GM03348 (cell line): ENCODE measurements around the gene TRIM67.

Experiments used
- DNase-seq: peaks from one replicate; pipeline ENCODE4 v3.0.0; 2012; ENCODE audit warnings: low spot score

TRIM67 gene

DNA sequence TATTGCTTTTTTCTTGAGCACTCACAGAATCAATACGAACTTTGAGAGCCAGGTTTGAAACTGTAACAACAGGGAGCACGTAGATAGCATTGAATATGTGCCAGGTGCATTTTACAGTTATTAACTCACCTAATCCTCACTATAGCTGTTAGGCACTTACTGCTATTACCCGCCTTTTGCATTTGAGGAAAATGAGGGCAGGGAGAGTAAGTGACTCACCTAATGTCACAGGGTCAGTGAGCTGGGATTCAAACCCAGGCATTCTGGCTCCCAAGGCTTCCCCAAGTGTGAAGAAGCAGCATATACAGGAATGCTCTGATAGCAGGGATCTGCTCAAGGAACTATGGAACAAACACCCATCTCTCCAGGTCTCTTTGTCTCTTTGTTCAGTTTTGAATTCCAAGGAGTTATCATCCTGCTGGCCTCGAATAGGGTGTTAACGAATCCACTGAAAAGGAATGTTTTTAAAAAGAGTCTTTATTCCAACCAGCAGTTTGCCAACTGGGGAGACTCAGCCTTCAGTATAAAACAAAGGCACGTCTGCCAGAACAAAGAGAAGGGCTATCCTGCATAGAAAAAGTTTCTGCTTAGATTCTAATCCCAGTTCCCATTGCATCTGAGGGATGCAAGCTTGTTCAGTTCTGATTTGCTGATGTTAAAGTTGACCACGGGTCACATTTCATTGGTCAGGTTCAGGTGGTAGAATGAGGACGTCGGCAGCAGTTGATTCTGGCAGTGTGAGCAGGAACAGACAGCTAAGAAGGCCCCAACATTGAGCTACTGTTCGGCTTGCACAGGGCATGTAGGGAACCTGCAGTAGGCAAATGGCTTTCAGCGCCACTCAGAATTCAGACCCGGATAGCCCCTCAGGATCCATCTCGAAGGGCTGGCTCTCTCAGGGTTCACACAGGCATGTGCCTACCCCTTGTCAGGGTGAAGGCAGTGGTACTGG, 22.1 kb downstream of the TRIM67 start:
- no peak for DNase-seq

DNA sequence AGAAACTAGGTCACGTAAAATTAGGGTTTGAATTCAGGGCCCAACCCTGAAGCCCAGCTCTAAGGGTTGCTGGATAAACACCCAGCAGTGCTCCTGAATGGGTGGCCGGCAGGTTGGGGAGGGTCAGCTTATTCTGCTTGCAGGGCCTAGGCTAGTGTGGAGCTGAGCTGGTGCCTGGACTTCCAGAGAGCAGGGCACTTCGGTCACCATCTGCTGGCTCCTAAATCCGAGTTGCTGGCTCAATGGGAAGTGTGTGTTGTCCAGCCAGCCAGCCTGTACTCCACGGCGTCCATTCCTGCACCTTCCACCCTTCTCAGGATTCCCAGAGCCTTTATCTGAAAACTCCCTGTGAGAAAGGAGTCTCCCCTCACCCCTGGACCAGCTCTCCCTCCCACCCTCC, 23.0 kb downstream of the TRIM67 start:
- DNase-seq, result no peak

DNA sequence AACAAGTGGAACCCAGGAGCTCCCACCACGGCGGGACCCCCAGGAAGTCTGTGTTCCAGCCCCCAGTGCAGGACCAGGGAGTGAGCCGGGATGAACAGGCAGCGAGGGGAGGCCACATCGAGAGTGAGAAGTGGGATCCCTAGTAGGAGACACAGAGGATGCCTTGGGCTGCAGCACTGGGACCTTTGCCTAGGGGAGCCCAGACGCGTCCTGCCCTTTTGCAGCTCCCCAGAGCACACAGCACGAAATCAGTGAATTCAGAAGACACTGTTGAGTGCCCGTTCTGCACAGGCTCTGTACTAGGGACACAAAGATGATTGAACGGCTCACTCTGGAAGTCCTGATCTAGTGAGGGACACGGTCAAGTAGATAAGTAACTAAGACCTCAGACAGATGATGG, 23.5 kb downstream of the TRIM67 start:
- DNase-seq, result no peak

DNA sequence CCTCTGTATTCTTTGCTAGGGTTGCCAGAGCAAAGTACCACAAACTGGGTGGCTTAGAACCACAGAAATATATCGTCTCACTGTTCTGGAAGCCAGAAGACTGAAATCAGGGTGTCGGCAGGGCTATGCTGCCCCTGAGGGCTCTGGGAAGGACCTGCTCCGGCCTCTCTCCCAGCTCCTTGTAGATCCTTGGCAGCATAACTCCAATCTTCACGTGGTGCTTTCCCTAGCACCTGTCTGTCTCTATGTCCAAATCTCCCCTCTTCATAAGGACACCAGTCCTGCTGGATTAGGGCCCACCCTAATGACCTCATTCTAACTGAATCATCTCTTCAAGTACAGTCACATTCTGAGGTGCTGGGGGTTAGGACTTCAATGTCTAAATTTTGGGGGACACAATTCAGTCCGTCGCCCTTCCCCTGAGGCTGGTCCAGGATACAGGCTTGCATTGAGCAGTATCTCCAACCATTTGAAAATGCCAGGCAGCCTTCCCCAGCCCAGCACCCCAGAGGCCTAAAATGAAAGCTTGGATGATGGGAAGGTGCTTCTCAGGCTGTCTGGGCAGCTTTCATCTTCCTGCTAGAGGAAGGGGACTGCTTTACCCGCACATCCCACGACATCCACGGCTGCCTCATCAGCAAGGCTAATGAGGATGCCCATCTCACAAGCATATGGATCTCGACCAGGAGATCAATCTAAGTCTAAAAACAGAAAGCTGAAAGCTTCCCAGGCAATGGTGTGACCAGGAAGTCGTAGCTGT, 24.7 kb downstream of the TRIM67 start:
- DNase-seq, result no peak

DNA sequence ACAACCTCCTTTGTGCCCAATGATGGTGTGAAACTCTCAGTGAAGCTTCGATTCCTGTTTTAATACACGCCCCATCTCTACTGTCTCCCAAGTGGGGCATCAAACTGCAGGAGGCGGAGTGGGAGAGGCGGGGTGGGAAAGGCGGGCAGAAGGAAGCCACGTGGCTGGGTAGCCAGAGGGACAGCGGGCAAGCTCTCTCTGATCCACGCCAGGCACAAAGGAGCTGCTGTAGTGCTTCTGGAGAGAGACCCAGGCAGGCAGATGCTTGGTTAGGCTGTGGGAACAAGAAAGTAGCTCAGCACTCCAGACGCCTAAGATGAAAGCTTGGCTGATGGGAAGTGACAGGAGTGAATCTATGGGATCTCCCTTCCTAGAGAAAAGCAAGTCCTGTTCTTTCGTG, 25.7 kb downstream of the TRIM67 start:
- no peak for DNase-seq

DNA sequence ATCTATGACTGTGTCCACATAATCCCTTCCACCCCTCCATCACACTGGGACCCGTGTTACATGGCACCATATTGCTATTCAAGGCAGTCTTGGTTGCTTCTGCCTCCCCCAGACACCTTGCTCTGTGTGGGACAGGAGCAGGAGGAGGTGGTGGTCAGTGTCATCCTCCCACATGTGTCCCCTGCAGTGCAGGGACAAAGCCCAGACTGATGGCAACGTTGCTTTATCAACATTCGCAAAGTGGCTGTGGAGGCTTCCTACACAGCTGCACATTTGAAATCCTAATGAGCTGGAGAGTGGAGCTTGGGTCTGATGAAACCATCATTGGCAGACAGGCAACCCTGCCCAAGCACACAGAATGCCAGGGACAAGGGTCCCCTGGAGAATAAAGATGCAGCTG, 26.2 kb downstream of the TRIM67 start:
- no peak for DNase-seq

DNA sequence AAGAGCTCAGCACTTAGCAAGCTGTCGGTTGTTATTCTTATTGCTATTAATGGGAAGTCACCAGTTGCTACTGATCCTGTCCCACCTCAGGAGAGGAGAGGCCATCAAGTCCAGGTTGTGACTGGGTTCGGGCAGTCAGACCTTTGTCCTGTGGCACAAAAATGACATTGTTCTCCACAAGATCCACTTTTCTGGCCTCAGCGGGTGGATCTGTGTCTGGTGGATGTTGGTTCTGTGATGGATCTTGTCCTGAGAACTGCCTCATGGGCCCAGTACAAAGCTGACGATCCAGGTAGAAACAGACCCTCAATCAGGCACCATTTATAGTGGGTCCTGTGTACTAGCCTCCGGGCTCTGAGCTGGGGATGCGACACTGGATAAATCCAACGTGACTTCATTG, 26.9 kb downstream of the TRIM67 start:
- no peak for DNase-seq

DNA sequence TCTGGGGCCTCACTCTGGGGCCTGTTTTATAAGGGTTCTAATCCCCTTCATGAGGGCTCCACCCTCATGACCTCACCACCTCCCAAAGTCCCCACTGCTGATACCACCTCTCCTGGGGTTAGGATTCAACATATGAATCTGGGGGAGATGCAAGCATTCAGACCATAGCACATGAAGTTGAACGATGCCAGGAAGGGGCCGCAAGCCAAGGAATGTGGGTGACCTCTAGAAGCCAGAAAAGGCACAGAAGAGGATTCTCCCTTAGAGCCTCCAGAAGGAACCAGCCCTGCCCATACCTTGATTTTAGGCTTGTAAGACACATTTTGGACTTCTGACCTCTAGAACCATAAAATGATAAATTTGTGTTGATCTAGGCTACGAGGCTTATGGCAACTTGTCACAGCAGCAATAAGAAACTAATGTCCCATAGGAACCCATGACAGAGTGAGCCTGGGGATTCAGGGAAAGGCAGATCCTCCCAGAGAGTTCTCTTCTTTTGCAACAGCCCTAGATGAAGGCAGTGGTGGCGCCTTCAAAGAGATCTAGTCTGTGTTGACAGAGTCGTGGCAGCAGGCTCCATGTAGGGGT, 27.9 kb downstream of the TRIM67 start:
- DNase-seq, result no peak

DNA sequence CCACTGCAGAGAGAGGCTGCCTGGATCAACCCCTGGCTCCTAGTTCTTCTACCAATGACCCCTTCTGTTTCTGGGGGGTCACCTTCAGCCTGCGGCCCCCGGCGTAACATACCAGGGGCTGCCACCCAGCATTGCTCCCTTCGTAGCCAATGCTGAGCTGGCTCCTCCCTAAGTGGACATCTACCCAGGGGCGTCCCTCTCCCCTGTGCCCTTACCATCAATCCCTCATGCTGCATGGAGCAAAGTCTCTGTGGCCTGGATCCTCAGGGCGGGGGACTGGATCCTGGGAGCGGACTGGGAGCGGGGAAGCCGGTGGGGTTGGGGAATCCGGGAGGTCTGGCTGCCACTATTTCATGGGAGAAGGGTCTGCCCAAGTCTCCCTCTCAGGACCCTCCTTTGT, 28.6 kb downstream of the TRIM67 start:
- no peak for DNase-seq

DNA sequence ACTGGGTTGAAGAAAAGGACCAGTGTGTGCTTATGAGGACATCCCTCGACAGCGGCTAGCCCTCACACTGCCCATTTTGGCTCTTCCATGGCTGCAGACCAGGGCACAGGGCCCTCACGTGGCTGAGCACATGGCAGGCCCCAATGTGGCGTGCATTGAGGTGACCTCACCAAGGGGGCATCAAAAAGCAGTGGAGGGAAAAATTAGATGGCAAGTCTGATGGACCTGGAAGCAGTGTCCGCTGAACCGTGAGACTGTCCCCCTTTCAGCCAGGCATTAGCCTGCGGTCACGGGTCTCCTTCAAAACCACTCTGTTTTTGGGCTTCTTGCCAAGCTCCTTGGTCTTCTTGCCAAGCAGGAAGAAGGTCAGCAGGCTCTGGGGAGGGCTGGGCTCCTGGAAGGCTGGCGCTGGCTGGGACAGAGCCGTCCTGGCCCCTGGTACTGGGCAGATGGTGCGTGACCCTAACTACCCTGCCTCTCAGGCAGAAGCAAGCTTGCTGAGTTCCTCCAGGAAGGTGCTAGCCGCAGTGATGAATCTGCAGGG, 30.8 kb downstream of the TRIM67 start:
- DNase-seq, result no peak

DNA sequence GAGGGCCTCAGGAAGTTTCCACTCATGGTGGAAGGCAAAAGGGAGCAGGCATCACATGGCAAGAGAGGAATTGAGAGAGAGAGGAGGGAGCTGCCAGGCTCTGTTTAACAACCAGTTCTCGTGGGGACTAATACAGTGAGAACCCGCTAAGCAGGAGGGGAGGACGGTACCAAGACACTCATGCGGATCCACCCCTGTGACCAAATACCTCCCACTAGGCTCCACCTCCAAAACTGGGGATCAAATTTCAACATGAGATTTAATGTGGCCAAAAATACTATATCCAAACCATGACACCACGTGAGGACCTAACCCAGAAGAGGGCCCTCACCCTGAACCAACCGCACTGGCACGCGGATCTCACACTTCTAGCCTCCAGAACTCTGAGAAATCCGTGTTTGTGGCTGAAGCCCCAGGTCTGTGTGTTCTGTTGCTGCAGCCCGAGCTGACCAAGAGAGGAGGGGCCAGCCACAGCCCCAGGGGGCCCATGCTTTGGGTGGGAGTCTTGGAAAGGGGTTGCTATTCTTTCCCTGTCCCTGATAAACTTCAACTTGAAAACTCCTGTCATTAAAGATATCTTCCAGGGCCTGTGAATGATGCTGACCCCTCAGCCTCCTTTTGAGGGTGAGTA, 32.0 kb downstream of the TRIM67 start:
- DNase-seq, result no peak

DNA sequence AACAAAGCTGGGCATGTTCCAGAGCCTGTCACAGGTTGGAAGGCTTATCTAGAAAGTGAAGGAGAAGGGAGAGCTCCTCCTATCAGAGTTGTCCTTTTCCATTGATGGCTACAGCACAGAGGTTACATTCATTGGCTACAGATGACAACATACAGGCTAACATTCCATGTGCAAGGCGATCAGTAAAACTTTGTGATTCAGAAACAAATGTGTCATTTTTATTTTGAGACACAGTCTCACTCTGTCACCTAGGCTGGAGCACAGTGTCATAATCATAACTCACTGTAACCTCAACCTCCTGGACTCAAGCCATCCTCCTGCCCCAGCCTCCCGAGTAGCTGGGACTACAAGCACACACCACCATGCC, 32.6 kb downstream of the TRIM67 start:
- DNase-seq, result no peak

DNA sequence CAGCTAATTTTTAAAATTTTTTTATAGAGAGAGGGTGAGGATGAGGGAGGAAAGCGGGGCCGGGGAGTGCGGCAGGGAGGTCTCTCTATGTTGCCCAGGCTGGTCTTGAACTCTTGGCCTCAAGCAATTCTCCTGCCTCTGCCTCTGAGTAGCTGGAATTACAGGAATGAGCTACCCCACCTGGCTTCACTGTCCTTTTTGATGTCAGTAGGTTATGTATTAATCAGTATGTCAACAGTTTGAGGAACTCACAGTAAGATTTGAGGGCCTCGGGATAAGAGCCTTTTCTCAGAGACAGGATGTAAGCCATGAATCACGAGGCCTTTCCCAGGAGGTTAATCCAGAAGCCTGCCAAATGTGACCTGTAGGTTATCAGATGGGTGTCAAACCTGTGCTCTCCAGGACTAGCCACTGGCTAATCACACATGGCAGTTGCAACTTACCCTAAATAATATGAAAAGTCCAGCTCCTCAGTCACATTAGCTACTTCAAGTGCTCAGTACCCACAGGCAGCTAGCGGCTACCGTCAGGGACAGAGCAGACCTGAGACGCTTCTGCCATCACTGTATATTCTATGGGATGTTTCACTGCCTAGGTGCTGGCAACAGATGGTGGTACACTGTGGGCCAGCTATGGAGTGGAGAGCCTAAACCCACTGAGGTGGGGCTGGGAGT, 33.1 kb downstream of the TRIM67 start:
- DNase-seq, result no peak

DNA sequence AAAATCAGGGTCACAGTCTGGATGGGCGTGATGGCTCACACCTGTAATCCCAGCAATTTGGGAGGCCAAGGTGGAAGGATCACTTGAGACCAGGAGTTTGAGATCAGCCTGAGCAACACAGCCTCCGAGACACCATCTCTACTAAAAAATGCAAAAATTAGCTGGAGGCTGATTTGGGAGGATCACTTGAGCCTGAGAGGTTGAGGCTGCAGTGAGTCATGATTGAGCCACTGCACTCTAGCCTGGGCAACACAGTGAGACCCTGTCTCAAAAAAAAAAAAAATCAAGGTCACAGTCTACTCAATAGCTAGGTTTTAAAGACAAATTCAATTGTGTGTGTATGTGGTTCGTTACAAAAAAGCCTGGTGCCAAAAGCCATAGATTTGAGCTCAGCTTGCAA, 34.4 kb downstream of the TRIM67 start:
- no peak for DNase-seq

DNA sequence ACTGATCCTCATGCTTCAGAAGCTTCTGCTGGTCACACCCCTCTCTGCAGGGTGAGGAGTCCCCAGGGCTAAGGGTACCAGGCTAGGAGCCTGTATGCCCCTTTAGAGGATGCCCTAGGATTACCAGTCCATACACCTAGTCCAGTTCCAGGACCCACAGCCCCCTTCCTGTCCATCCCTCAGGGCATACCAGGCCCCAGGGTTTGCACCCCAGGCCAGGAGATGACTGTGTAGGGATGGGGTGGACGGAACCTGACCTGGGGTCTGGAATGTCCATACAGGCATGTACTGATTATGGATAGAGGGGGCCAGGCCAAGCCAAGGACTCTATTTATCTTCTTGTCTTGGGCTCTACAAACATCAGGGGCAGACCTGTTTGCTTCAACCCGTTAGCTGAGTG, 34.9 kb downstream of the TRIM67 start:
- no peak for DNase-seq

DNA sequence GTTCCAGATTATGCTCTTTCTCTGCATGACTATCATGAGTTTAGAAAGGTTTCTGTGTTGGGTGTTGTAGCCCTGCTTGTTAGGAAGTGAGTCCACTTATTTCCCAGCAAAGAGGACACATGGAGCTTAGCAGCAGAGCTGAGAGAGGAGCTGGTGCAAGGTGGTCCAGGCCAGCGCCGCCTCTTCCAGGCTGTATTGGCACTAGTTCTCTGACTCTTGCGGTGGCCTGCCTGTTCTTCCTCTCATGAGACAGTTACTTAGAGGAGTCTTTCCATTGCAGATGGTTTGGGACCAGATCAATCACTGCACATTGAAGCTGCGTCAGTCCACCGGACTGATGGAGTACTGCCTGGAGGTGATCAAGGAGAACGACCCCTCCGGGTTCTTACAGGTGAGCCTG, 38.0 kb downstream of the TRIM67 start:
- no peak for DNase-seq

DNA sequence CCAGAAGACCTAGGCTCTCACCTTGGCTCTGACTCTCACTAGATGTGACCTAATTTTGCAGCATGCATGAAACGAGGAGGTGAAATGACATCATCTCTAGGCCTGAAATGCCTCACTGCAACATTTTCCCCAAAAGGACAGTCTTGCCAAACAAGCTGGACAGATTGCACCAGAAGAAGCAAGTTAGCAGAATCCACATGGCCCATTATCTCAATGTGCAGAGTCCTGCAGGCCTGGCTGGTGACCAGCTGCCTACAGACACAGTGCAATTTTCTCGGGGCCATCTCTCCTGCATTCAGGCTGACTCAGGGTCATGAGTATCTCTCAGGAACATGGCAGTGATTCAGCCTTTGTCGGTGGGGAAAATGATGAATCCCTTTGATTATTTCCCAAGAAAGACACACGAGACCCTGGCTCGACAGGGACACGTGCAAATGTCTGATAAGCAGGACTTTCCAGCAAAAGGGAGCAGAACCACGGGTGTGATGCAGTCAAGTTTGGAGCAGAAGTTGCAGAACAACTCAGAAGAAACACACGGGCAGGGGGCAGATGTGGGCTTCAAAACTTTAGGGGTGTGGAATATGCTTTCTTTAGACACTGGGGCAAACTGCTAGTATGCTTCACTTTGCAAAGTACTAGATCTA, 38.7 kb downstream of the TRIM67 start:
- DNase-seq, result no peak

DNA sequence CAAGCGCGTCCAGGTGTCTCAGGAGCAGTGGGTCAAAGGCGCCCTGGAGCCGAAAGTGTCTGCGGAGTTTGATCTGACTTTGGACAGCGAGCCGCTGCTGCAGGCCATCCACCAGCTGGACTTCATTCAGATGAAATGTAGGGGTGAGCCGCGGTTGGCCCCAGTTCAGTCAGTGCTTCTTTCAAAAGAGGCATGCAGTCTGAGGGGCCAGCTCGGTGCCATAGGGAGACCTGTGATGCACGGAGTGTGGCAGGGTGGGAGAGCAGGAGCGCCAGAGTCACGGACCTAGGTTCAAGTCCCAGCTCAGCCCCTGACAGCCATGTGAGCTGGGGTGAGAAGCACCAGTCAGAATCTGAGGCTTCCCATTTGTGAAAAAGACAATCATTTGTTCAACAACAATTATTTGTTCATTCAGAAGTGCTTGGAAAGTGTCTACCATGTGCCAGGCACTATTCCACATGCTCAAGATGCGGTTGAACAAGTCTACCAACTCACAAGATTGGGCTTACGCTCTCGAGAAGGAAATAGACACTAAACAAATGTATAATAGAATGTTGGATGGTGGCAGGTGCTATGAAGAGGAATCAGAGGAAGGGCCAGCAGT, 39.6 kb downstream of the TRIM67 start:
- no peak for DNase-seq

DNA sequence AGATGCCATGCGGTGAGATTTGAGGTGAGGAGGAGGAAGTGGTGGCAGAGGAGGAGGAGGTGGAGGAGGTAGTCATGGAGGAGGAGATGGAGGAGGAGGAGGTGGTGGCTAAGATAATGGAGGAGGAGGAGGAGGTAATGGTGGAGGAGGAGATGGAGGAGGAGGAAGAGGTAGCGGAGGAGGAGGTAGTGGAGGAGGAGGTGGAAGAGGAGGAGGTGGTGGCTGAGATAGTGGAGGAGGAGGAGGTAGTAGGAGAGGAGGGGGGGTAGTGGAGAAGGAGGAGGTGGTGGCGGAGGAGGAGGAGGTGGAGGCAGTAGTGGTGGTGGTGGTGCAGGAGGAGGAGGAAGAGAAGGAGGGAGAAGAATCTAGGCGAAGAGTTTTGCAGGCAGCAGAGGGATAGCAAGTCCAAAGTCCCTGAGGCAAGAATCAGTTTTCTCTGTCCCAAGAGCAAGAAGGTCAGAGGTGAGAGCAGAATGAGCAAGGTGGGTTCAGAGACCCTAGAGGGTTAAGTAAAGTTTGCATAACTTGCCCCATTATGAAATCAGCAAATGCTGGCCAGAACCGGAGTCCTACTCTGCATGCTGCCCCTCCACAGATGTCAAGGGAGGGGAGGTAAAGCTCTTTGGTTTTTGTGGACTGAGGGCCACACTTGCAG, 40.2 kb downstream of the TRIM67 start:
- no peak for DNase-seq
